ENCODE data around the gene MGAT4C.

- TF ChIP-seq EP300 (IDR thresholded peaks at IDR 0.05; ENCODE audit: borderline replicate concordance in 1 of 2, low read depth in 2 of 2, low read length in 2 of 2) (no peak), GABPA (IDR thresholded peaks at IDR 0.05; ENCODE audit: borderline replicate concordance, insufficient read depth, low read length) (no peak), CTCF (IDR thresholded peaks at IDR 0.05; ENCODE audit: control extremely low read depth in 1 of 3, insufficient read depth in 1 of 3, low read depth in 1 of 3, low read length in 3 of 3) (no peak), MAX (IDR thresholded peaks at IDR 0.05) (no peak), ASH2L (IDR thresholded peaks at IDR 0.05; ENCODE audit: low read length) (no peak), ATF2 (IDR thresholded peaks at IDR 0.05; ENCODE audit: low read length) (no peak), POLR2AphosphoS5 (IDR thresholded peaks at IDR 0.05; ENCODE audit: low read depth, low read length) (no peak), SIX5 (IDR thresholded peaks at IDR 0.05; ENCODE audit: low read depth, low read length) (no peak), JUN (IDR thresholded peaks at IDR 0.05; ENCODE audit: low read depth, low read length) (no peak), YY1 (IDR thresholded peaks at IDR 0.05; ENCODE audit: low read depth, low read length) (no peak), EZH2 (IDR thresholded peaks at IDR 0.05; ENCODE audit: low read depth, low read length, severe bottlenecking) (no peak), CEBPB (IDR thresholded peaks at IDR 0.05; ENCODE audit: low read depth, low read length) (no peak), SIN3A (conservative IDR thresholded peaks at IDR 0.05 in 1 of 2, IDR thresholded peaks at IDR 0.05 in 1 of 2; ENCODE audit: low read depth in 1 of 2, low read length in 2 of 2) (no peak)
Measured at GRCh38 chr12:86229772-86230171, 26.4 kb downstream of the MGAT4C start.

Data from H1 (cell line).